Caco-2 (cell line): ENCODE results near the gene VPS9D1. TPM values are rescaled to one million over a fixed set of nuclear protein-coding genes. Genes with fewer than 3 reads are reported as not detected.

Experiments
- BruUV-seq: library from RNA; stranded (reverse); fragments of 400-500 nt; replicated peaks from 2 replicates; lab custom pipeline; 2021; lab: Mats Ljungman, UMichigan
- CTCF ChIA-PET: fragments of 300-600 bp; sonication (Branson Sonifier 250); formaldehyde crosslinking; loops from one replicate; lab custom pipeline; 2022; ENCODE audit warnings: antibody characterized with exemption; lab: Charles Lee
- POLR2A ChIA-PET: fragments of 300-600 bp; sonication (Branson Sonifier 250); formaldehyde crosslinking; loops from one replicate; lab custom pipeline; 2022; ENCODE audit warnings: antibody characterized with exemption; lab: Charles Lee
- DNase-seq, 2 experiments: peaks; one replicate each; pipeline versions ENCODE4 v3.0.0 to v3.0.0-alpha.2; 2020 to 2022
- H3K27me3 ChIP-seq: replicated peaks from 2 replicates; pipeline ENCODE4 v1.6.0; 2011; ENCODE audit warnings: low read length; ENCODE audit not compliant: control insufficient read depth, insufficient read depth
- H3K36me3 ChIP-seq: 2 replicates; pipeline ENCODE4 v1.5.1; 2011; ENCODE audit warnings: low read length; ENCODE audit not compliant: control insufficient read depth, insufficient read depth
- H3K4me1 ChIP-seq: fragments of 250-450 bp; sonication (Bioruptor Pico); 2 replicates; pipeline ENCODE4 v1.5.1; 2020; ENCODE audit warnings: mild to moderate bottlenecking
- H3K4me3 ChIP-seq: 2 replicates; pipeline ENCODE4 v1.5.1; 2011; ENCODE audit warnings: low read depth, mild to moderate bottlenecking, control low read depth, low read length
- H3K9me3 ChIP-seq: fragments of 250-450 bp; sonication (Bioruptor Pico); 2 replicates; pipeline ENCODE4 v1.5.1; 2020; ENCODE audit warnings: mild to moderate bottlenecking, moderate library complexity
- H3K27ac Mint-ChIP-seq: one replicate; pipeline ENCODE4 v1.8.0; 2022; ENCODE audit warnings: mixed read lengths; ENCODE audit not compliant: unreplicated experiment
- H3K27me3 Mint-ChIP-seq: one replicate; pipeline ENCODE4 v1.8.0; 2022; ENCODE audit warnings: mixed read lengths; ENCODE audit not compliant: insufficient read depth, unreplicated experiment
- H3K36me3 Mint-ChIP-seq: one replicate; pipeline ENCODE4 v1.8.0; 2022; ENCODE audit warnings: mild to moderate bottlenecking, mixed read lengths; ENCODE audit not compliant: insufficient read depth, unreplicated experiment
- H3K4me1 Mint-ChIP-seq: one replicate; pipeline ENCODE4 v1.8.0; 2022; ENCODE audit warnings: low read depth, mixed read lengths; ENCODE audit not compliant: unreplicated experiment
- H3K4me3 Mint-ChIP-seq: one replicate; pipeline ENCODE4 v1.8.0; 2022; ENCODE audit warnings: mild to moderate bottlenecking, moderate library complexity, mixed read lengths; ENCODE audit not compliant: unreplicated experiment
- H3K9me3 Mint-ChIP-seq: one replicate; pipeline ENCODE4 v1.8.0; 2022; ENCODE audit warnings: mixed read lengths; ENCODE audit not compliant: unreplicated experiment
- intact Hi-C: fragments of 100-400 bp; cut with micrococcal nuclease; formaldehyde crosslinking; loops from one replicate; pipeline ENCODE4 v1.10.0; 2022; ENCODE audit not compliant: unreplicated experiment
- total RNA-seq: library from RNA; stranded (reverse); gene quantifications from 2 replicates; pipeline ENCODE4 v1.2.3, GENCODE V29; 2022
- TF ChIP-seq, protein P1 (sequence below), 2 experiments: fragments of 200-600 bp in 1 of 2; IDR thresholded peaks; 1 replicate in 1 of 2; 2 replicates in 1 of 2; pipeline versions ENCODE4 v1.5.1 to v1.8.0; 2011 to 2022; ENCODE audit warnings: antibody characterized with exemption in 1 of 2, control low read depth in 1 of 2, inconsistent platforms in 1 of 2, low read depth in 1 of 2, low read length in 1 of 2, mild to moderate bottlenecking in 1 of 2, moderate library complexity in 1 of 2; ENCODE audit not compliant: insufficient read depth in 1 of 2, severe bottlenecking in 1 of 2, unreplicated experiment in 1 of 2

Gene VPS9D1
- total RNA-seq, 1 experiment from 2014 or later: 6.3 TPM

- no peaks in the 10 kb centered on the region for H3K9me3 ChIP-seq
- Mint-ChIP-seq H3K4me3 (no peak overlapping the region), H3K27ac (no peak overlapping the region), H3K4me1 (no peaks in the 10 kb centered on the region), H3K9me3 (no peaks in the 10 kb centered on the region), H3K27me3 (no peaks in the 10 kb centered on the region), H3K36me3 (peaks cover 16% of the 10 kb centered on the region)
- POLR2A ChIA-PET: interaction anchor here (1.5 kb wide), 1 partner anchor 11 kb away, joined by 5 read pairs; no protein-coding TSS in a partner anchor
- no peaks in the 10 kb centered on the region for H3K36me3 ChIP-seq
- H3K4me3 ChIP-seq: no peak overlapping the region; the same call in 1 of the 2 replicates
- no peaks in the 10 kb centered on the region for H3K27me3 ChIP-seq
- CTCF ChIA-PET: interaction anchor here (0.5 to 2.5 kb wide), 3 partner anchors 9 to 11 kb away, joined by 4 to 14 read pairs (median 7); partner anchors contain the start of gene SPATA2L
- DNase-seq: no peak
- BruUV-seq: no TSS peak
- TF ChIP-seq, protein P1, sequence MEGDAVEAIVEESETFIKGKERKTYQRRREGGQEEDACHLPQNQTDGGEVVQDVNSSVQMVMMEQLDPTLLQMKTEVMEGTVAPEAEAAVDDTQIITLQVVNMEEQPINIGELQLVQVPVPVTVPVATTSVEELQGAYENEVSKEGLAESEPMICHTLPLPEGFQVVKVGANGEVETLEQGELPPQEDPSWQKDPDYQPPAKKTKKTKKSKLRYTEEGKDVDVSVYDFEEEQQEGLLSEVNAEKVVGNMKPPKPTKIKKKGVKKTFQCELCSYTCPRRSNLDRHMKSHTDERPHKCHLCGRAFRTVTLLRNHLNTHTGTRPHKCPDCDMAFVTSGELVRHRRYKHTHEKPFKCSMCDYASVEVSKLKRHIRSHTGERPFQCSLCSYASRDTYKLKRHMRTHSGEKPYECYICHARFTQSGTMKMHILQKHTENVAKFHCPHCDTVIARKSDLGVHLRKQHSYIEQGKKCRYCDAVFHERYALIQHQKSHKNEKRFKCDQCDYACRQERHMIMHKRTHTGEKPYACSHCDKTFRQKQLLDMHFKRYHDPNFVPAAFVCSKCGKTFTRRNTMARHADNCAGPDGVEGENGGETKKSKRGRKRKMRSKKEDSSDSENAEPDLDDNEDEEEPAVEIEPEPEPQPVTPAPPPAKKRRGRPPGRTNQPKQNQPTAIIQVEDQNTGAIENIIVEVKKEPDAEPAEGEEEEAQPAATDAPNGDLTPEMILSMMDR (IDR thresholded peaks at IDR 0.05; ENCODE audit: insufficient read depth in 1 of 2, low read depth in 1 of 2, low read length in 1 of 2, severe bottlenecking in 1 of 2, unreplicated experiment in 1 of 2): no peak
- peaks cover 6% of the 10 kb centered on the region; the same call in 1 of the 2 replicates for H3K4me1 ChIP-seq
- intact Hi-C loops: loop anchor here (1.0 kb wide), 1 partner anchor 10 kb away; the partner anchor contains the start of gene SPATA2L
Measured at GRCh38 chr16:89710709-89711564, 9.8 kb downstream of the VPS9D1 start.

- Mint-ChIP-seq H3K36me3 (peaks cover 6% of the 10 kb centered on the region), H3K27me3 (no peaks in the 10 kb centered on the region), H3K27ac (no peak overlapping the region), H3K4me1 (no peaks in the 10 kb centered on the region), H3K9me3 (no peaks in the 10 kb centered on the region), H3K4me3 (peak overlapping the region; percentile 25)
- no TSS peak for BruUV-seq
- TF ChIP-seq, protein P1 (IDR thresholded peaks at IDR 0.05; ENCODE audit: insufficient read depth in 1 of 2, low read depth in 1 of 2, low read length in 1 of 2, severe bottlenecking in 1 of 2, unreplicated experiment in 1 of 2): no peak
- POLR2A ChIA-PET: no interaction called here
- no peak for DNase-seq
- H3K4me3 ChIP-seq: no peak overlapping the region
- H3K36me3 ChIP-seq: no peaks in the 10 kb centered on the region
- H3K4me1 ChIP-seq: peaks cover 6% of the 10 kb centered on the region; the same call in 1 of the 2 replicates
- no peaks in the 10 kb centered on the region for H3K27me3 ChIP-seq
- CTCF ChIA-PET: interaction anchor here (1.1 to 2.5 kb wide), 2 partner anchors 8 to 10 kb away, joined by 7 to 14 read pairs; partner anchors contain the start of gene SPATA2L
- intact Hi-C loops: no loop called here
- no peaks in the 10 kb centered on the region for H3K9me3 ChIP-seq
Measured at GRCh38 chr16:89709716-89710432, 10.8 kb downstream of the VPS9D1 start.

DNA sequence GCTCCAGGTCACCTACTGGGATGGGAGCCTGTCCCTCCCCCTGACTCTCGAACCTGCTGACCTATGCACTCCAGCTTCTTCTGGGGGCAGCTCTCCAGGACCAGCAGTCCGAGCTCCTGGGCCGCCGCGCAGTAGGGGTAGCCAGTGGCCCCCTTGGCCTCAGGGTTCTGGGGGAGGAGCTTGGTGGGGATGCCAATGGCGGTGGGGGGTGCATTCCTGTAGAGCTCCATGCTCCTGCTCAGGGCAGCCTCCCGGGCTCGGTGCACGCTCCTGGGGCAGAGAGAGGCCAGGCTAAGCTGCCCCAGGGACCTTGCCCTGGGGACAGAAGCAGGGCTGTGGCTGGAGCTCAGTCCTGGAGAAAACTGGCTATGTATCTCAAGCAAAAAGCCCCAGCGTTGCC is 11.5 kb downstream of the VPS9D1 start:
- Mint-ChIP-seq H3K36me3 (no peaks in the 10 kb centered on the region), H3K27ac (no peak overlapping the region), H3K4me1 (no peaks in the 10 kb centered on the region), H3K4me3 (no peak overlapping the region), H3K27me3 (no peaks in the 10 kb centered on the region), H3K9me3 (no peaks in the 10 kb centered on the region)
- Histone ChIP-seq H3K27me3 (no peaks in the 10 kb centered on the region), H3K4me1 (peaks cover 6% of the 10 kb centered on the region; the same call in 1 of the 2 replicates), H3K4me3 (no peak overlapping the region), H3K36me3 (no peaks in the 10 kb centered on the region), H3K9me3 (no peaks in the 10 kb centered on the region)
- no TSS peak for BruUV-seq
- POLR2A ChIA-PET: no interaction called here
- TF ChIP-seq, protein P1 (IDR thresholded peaks at IDR 0.05; ENCODE audit: insufficient read depth in 1 of 2, low read depth in 1 of 2, low read length in 1 of 2, severe bottlenecking in 1 of 2, unreplicated experiment in 1 of 2): no peak
- DNase-seq: no peak
- intact Hi-C loops: no loop called here
- CTCF ChIA-PET: interaction anchor here (2.5 kb wide), 1 partner anchor 9 kb away, joined by 14 read pairs; no protein-coding TSS in a partner anchor
